SKM-1 (cell line): ENCODE measurements around the gene CDKN1A.

Experiments
- DNase-seq: peaks from one replicate; lab custom pipeline; 2025; ENCODE audit not compliant: unreplicated experiment; lab: John Stamatoyannopoulos, UW

Gene CDKN1A

GRCh38 chr6:36655085-36655724, 23.3 kb upstream of the CDKN1A start:
- no peak for DNase-seq

- no peak for DNase-seq
These were observed 22.1 kb upstream of the CDKN1A start for GRCh38 chr6:36656441-36656840.

DNA sequence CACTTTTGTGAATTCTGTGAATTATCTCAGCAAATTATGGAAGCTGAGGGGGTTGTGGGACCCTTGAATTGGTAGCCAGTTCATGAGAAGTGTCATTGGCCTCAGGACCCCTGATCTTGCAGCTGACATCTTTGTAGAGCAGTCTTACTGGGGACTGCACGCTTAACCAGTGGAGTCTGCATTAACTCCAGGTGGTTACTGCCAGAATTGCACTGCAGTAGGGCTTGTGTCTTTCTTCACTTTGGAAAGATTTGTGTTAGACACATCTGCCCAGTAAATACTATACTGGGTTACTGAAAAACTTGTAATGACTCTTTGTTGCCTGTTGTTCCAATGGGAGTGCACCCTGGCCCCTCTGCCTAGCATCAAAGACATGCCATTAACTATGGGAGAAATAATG, 21.2 kb upstream of the CDKN1A start:
- no peak for DNase-seq

DNA sequence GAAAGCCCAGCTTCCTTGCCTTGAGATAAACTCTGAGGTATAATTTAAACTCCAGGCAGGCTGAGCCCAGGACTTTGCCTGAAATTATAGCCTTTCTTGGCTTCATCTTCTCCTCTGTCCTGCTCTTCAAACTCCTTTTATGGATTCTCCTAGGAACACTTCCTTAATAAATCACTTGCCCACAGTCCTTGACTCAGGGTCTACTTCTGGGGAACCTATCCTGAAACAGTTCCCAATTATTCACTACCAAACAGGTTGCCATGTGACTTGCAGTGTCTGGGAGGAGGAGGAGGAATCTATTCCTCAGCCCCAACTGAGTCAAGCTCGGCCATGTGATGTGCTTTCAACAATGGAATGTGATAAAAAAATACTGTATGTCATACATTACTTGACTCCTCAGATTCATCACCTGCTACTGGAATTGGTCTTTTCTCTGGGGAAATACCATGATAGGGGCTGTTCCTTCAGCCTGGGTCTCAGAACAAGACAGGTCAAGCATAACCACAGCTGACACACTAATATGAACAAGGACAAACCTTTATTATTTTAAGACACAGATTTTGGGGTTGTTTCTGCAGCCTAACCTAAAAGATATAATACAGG, 20.5 kb upstream of the CDKN1A start:
- no peak for DNase-seq

- no peak for DNase-seq
These were observed 19.2 kb upstream of the CDKN1A start for GRCh38 chr6:36659271-36659670.

GRCh38 chr6:36660771-36661471, 17.6 kb upstream of the CDKN1A start:
- no peak for DNase-seq

- no peak for DNase-seq
These were observed 16.1 kb upstream of the CDKN1A start for GRCh38 chr6:36662380-36662779.

- no peak for DNase-seq
These were observed 15.7 kb upstream of the CDKN1A start for GRCh38 chr6:36662827-36663256.

DNA sequence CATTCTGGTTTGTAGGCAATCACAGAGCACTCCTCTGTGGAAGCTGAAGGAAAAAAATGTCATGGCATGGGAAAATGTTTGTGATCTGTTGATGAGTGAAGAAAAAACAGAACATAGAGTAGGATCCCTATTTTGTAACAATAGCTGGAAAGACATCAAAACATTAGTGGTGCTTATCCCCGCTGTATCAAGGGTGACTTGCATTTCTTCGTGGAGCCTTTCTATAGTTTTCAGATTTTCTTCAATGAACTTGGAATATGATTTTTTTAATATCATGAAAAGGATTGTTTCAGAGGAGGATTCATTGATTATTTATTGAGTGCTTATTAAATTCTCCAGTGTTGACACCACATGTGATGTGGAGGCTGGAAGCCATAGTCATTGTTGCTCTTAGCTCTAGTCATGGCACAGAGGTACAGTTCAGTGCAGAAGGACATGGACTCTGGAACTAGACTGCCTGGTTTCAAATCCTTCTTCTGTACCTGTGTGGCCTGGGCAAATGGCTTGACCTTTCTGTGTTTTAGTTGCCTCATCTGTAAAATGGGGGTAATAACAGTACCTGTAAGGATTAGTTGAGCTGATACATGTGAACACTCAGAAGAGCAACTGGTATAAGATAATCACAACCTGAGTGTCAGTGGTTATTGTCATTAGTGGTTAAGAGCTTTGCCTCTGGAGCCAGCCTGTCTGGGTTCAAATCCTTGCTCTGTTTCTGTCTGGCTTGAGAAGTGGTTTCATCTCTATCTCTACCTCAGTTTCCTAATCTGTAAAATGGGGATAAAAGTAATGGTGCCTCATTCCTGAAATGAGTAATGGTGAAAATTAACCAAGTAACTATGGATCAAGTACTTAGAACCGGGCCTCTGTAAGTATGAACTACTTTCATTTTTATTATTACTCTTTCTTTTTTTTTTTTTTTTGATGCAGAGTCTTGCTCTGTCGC, 14.7 kb upstream of the CDKN1A start:
- no peak for DNase-seq

GRCh38 chr6:36665180-36665579, 13.3 kb upstream of the CDKN1A start:
- no peak for DNase-seq

GRCh38 chr6:36666287-36666686, 12.2 kb upstream of the CDKN1A start:
- no peak for DNase-seq

- peak; percentile 92 for DNase-seq
These were observed 11.5 kb upstream of the CDKN1A start for GRCh38 chr6:36666826-36667591.

GRCh38 chr6:36668591-36668990, 9.9 kb upstream of the CDKN1A start:
- no peak for DNase-seq

- no peak for DNase-seq
These were observed 9.5 kb upstream of the CDKN1A start for GRCh38 chr6:36669002-36669401.

- DNase-seq = no peak
These were observed 8.2 kb upstream of the CDKN1A start for GRCh38 chr6:36670271-36670670.

DNA sequence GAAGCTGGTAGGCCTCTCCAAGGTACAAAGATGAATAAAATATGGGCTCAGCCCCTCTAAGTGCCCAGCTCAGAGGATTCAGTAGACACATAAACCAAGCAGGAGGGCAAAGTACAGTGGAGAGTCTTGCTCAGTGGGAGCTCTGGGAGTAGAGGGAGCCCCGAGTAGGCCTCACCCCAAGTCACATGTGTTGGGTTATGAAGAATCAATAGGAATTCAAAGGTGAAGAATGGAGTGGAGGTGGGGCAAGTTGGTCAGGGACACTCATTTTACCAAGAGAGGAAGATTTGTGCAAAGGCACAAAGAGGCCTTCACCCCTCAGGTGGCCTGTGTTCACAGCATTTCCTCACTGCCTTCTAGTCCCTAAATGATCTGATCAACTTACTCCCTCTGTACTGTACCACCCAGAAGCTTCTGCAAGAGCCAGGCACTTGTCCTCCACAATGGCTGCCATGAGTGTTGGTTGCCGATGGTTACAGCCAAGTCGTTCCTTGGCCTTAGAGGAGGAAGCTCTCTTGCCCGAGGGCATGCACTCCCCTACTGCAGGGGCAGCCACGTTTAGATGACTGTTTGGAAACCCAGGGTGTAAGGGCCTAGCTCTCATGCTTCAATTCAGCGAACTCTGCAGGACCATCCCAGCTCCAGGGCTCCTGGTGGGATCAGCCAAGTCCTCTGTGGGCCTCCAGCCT, 6.7 kb upstream of the CDKN1A start:
- no peak for DNase-seq

DNA sequence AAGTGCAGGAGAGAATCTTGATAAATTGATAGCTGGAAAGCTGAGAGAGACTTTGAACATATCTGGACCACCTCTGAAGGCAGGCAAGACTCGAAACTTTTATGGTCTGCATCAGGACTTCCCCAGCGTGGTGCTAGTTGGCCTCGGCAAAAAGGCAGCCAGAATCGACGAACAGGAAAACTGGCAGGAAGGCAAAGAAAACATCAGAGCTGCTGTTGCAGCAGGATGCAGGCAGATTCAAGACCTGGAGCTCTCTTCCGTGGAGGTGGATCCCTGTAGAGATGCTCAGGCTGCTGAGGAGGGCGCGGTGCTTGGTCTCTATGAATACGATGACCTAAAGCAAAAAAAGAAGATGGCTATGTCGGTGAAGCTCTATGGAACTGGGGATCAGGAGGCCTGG, 4.6 kb upstream of the CDKN1A start:
- no peak for DNase-seq

GRCh38 chr6:36674942-36675341, 3.6 kb upstream of the CDKN1A start:
- DNase-seq = no peak

DNA sequence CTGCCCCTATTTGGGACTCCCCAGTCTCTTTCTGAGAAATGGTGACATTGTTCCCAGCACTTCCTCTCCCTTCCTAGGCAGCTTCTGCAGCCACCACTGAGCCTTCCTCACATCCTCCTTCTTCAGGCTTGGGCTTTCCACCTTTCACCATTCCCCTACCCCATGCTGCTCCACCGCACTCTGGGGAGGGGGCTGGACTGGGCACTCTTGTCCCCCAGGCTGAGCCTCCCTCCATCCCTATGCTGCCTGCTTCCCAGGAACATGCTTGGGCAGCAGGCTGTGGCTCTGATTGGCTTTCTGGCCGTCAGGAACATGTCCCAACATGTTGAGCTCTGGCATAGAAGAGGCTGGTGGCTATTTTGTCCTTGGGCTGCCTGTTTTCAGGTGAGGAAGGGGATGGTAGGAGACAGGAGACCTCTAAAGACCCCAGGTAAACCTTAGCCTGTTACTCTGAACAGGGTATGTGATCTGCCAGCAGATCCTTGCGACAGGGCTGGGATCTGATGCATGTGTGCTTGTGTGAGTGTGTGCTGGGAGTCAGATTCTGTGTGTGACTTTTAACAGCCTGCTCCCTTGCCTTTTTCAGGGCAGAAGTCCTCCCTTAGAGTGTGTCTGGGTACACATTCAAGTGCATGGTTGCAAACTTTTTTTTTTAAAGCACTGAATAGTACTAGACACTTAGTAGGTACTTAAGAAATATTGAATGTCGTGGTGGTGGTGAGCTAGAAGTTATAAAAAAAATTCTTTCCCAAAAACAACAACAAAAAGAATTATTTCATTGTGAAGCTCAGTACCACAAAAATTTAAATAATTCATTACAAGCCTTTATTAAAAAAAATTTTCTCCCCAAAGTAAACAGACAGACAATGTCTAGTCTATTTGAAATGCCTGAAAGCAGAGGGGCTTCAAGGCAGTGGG, 2.1 kb upstream of the CDKN1A start:
- no peak for DNase-seq
